A673 (cell line): ENCODE results near the gene KIAA1143. TPM values are rescaled to one million over a fixed set of nuclear protein-coding genes. Genes with fewer than 3 reads are reported as not detected.

Experiments
- Bru-seq: library from RNA; stranded (reverse); fragments of 400-500 nt; gene quantifications from one replicate; lab custom pipeline; 2021; lab: Mats Ljungman, UMichigan
- BruChase-seq, 2 experiments: library from RNA; stranded (reverse); fragments of 400-500 nt; gene quantifications; one replicate each; lab custom pipeline; 2021; lab: Mats Ljungman, UMichigan
- BruUV-seq: library from RNA; stranded (reverse); fragments of 400-500 nt; replicated peaks from 2 replicates; lab custom pipeline; 2021; lab: Mats Ljungman, UMichigan
- CTCF ChIA-PET: fragments of 300-600 bp; sonication (Branson Sonifier 250); formaldehyde crosslinking; loops from one replicate; lab custom pipeline; 2022; ENCODE audit warnings: antibody characterized with exemption; lab: Charles Lee
- POLR2A ChIA-PET: fragments of 300-600 bp; sonication (Branson Sonifier 250); formaldehyde crosslinking; loops from one replicate; lab custom pipeline; 2022; ENCODE audit warnings: antibody characterized with exemption; ENCODE audit not compliant: low non-redundant PET; lab: Charles Lee
- DNase-seq: peaks from one replicate; pipeline ENCODE4 v3.0.0-alpha.2; 2015; ENCODE audit warnings: low spot score
- H3K27ac ChIP-seq: fragments of 200-600 bp; sonication (generic); 2 replicates; pipeline ENCODE4 v1.5.1; 2016; ENCODE audit warnings: mixed run types, low read depth, mild to moderate bottlenecking, mixed read lengths, antibody characterized with exemption, low read length; ENCODE audit not compliant: poor library complexity, severe bottlenecking
- H3K27me3 ChIP-seq: fragments of 200-600 bp; sonication (generic); replicated peaks from 2 replicates; pipeline ENCODE4 v1.6.1; 2017; ENCODE audit warnings: mixed run types, low read depth, mild to moderate bottlenecking, mixed read lengths, antibody characterized with exemption, low read length; ENCODE audit not compliant: insufficient read depth, poor library complexity
- H3K36me3 ChIP-seq: fragments of 200-600 bp; sonication (generic); 2 replicates; pipeline ENCODE4 v1.6.1; 2016; ENCODE audit warnings: mixed run types, mild to moderate bottlenecking, mixed read lengths, antibody characterized with exemption, low read length; ENCODE audit not compliant: insufficient read depth, poor library complexity, severe bottlenecking
- H3K4me1 ChIP-seq: fragments of 200-600 bp; sonication (generic); 2 replicates; pipeline ENCODE4 v1.6.1; 2017; ENCODE audit warnings: mixed run types, mild to moderate bottlenecking, mixed read lengths, antibody characterized with exemption, low read length; ENCODE audit not compliant: insufficient read depth, poor library complexity, severe bottlenecking
- H3K4me3 ChIP-seq: fragments of 200-600 bp; sonication (generic); 2 replicates; pipeline ENCODE4 v1.5.1; 2016; ENCODE audit warnings: low read depth, mixed run types, mild to moderate bottlenecking, mixed read lengths, low read length; ENCODE audit not compliant: poor library complexity, severe bottlenecking
- H3K9me3 ChIP-seq: fragments of 200-600 bp; sonication (generic); 2 replicates; pipeline ENCODE4 v1.6.1; 2016; ENCODE audit warnings: mixed run types, low read depth, mild to moderate bottlenecking, mixed read lengths, antibody characterized with exemption, low read length; ENCODE audit not compliant: poor library complexity, severe bottlenecking
- CTCF ChIP-seq: fragments of 300-800, 200-600 bp; sonication (generic); conservative IDR thresholded peaks from 2 replicates; pipeline ENCODE4 v1.5.1; 2017; ENCODE audit warnings: low read depth, mild to moderate bottlenecking, antibody characterized with exemption, low read length, moderate library complexity, mixed read lengths
- EZH2 ChIP-seq: fragments of 200-600 bp; sonication (generic); IDR thresholded peaks from 2 replicates; pipeline ENCODE4 v1.6.1; 2017; ENCODE audit warnings: borderline replicate concordance, low read depth, mild to moderate bottlenecking, mixed read lengths, antibody characterized with exemption, low read length; ENCODE audit not compliant: poor library complexity, severe bottlenecking
- intact Hi-C: fragments of 100-400 bp; cut with micrococcal nuclease; formaldehyde crosslinking; loops from one replicate; pipeline ENCODE4 v1.10.0; 2022; ENCODE audit not compliant: unreplicated experiment
- long read RNA-seq: library from polyadenylated mRNA; stranded (forward); transcript quantifications from one replicate; pipeline ENCODE4 v2.0.0, GENCODE V29; 2022
- total RNA-seq: library from RNA; stranded (reverse); gene quantifications from 2 replicates; pipeline ENCODE4 v1.2.3, GENCODE V29; 2021

Gene KIAA1143
- 24.3 and 24.6 TPM in 2 replicates for total RNA-seq
- percentile 77 among the genes with signal in this experiment for Bru-seq, nascent RNA
- percentile 87 among the genes with signal in this experiment for BruChase-seq, experiment 1, labeled RNA remaining after a 2-hour chase
- BruChase-seq, experiment 2, labeled RNA remaining after a 6-hour chase: percentile 94 among the genes with signal in this experiment
- long read RNA-seq, full-length matches to known transcripts: 10 of 14 reads
- long read RNA-seq, partial matches to known transcripts: 0 of 14 reads
- long read RNA-seq, other reads (novel, unspliced or antisense): 4 of 14 reads

GRCh38 chr3:44761424-44762169 is at the start of gene KIAA1143, which contains the start of gene KIF15:
Gene KIAA1143 (minus strand): TSS chr3:44761619. CDS start chr3:44761602, 17 bp downstream.
Gene KIF15 (plus strand): TSS chr3:44761794. CDS start chr3:44761866, 72 bp downstream.
- H3K36me3 ChIP-seq: peaks cover 8% of the 10 kb centered on the region
- no peaks in the 10 kb centered on the region for H3K27me3 ChIP-seq
- H3K4me3 ChIP-seq: peak within 1 kb of the TSS; percentile 67
- H3K9me3 ChIP-seq: peaks cover 7% of the 10 kb centered on the region
- H3K27ac ChIP-seq: peak within 1 kb of the TSS; percentile 83
- H3K4me1 ChIP-seq: no peaks in the 10 kb centered on the region
- BruUV-seq: TSS peak; percentile 77
- ChIA-PET CTCF (interaction anchor here (0.6 kb wide), 1 partner anchor 18 kb away, joined by 3 read pairs; no protein-coding TSS in a partner anchor), POLR2A (interaction anchor here (0.5 kb wide), 1 partner anchor 297 kb away, joined by 3 read pairs; no protein-coding TSS in a partner anchor)
- DNase-seq: peak; percentile 92
- intact Hi-C loops: no loop called here
- TF ChIP-seq CTCF: no peak
- TF ChIP-seq EZH2: no peak

GRCh38 chr3:44805960-44806359 is 44.5 kb upstream of the KIAA1143 start:
- no peak for TF ChIP-seq EZH2
- TF ChIP-seq CTCF: no peak
- peaks cover 33% of the 10 kb centered on the region for H3K36me3 ChIP-seq
- no peak overlapping the region for H3K4me3 ChIP-seq
- H3K4me1 ChIP-seq: no peaks in the 10 kb centered on the region
- ChIA-PET CTCF (no interaction called here), POLR2A (no interaction called here)
- no peaks in the 10 kb centered on the region for H3K27me3 ChIP-seq
- intact Hi-C loops: no loop called here
- H3K27ac ChIP-seq: no peak overlapping the region
- H3K9me3 ChIP-seq: no peaks in the 10 kb centered on the region
- no peak for DNase-seq
- BruUV-seq: no TSS peak

GRCh38 chr3:44803298-44803697 is 41.9 kb upstream of the KIAA1143 start:
- no peaks in the 10 kb centered on the region for H3K9me3 ChIP-seq
- TF ChIP-seq CTCF (no peak), EZH2 (no peak)
- POLR2A ChIA-PET: no interaction called here
- intact Hi-C loops: no loop called here
- H3K4me3 ChIP-seq: no peak overlapping the region
- no peaks in the 10 kb centered on the region for H3K27me3 ChIP-seq
- no peak for DNase-seq
- BruUV-seq: no TSS peak
- peaks cover 29% of the 10 kb centered on the region for H3K36me3 ChIP-seq
- H3K27ac ChIP-seq: no peak overlapping the region
- CTCF ChIA-PET: no interaction called here
- no peaks in the 10 kb centered on the region for H3K4me1 ChIP-seq
